Adrenal gland (tissue), 12 donors: ENCODE results near the gene MBNL2. TPM values are rescaled to one million over a fixed set of nuclear protein-coding genes. Genes with fewer than 3 reads are reported as not detected.
"Not testable (repeated sequence)": the region's sequence is repeated elsewhere in the genome, so short reads cannot be mapped to it uniquely, and the experiment has no call there.

ENCODE experiments used
- DNase-seq, 7 donors: peaks; one replicate each; pipeline ENCODE4 v3.0.0-alpha.2; 2019 to 2020
- H3K27ac ChIP-seq, 5 donors: fragments of 200-600 bp; sonication (generic) in 4 of 5; 1 replicate in 3 of 5; 2 replicates in 2 of 5; pipeline versions ENCODE4 v1.5.1 to v1.8.0; 2016 to 2020; ENCODE audit warnings: mild to moderate bottlenecking in 1 of 5
- H3K27me3 ChIP-seq: fragments of 200-600 bp; 2 replicates; pipeline ENCODE4 v1.8.0; 2021
- H3K36me3 ChIP-seq, 2 donors: fragments of 200-600 bp; replicated peaks in 1 of 2; 1 replicate in 1 of 2; 2 replicates in 1 of 2; pipeline versions ENCODE4 v1.5.1 to v1.8.0; 2018 to 2022
- H3K4me1 ChIP-seq, 2 donors: fragments of 200-600 bp; replicated peaks in 1 of 2; 1 replicate in 1 of 2; 2 replicates in 1 of 2; pipeline versions ENCODE4 v1.5.1 to v1.8.0; 2018 to 2021
- H3K4me3 ChIP-seq, 4 donors: fragments of 200-600 bp; sonication (generic) in 3 of 4; one replicate each; pipeline ENCODE4 v1.5.1; 2016 to 2018
- H3K9me3 ChIP-seq, 3 donors: fragments of 200-600 bp; sonication (generic) in 1 of 3; replicated peaks in 1 of 3; 1 replicate in 2 of 3; 2 replicates in 1 of 3; pipeline versions ENCODE4 v1.5.1 to v1.8.0; 2016 to 2021
- CTCF ChIP-seq, 6 experiments: fragments of 450-650 bp in 4 of 6; fragments of 200-600 bp in 2 of 6; sonication (generic) in 1 of 6; IDR thresholded peaks; 1 replicate in 5 of 6; 2 replicates in 1 of 6; pipeline versions ENCODE4 v1.5.1 to v1.8.0; 2016 to 2021; ENCODE audit warnings: antibody characterized with exemption in 6 of 6, mild to moderate bottlenecking in 2 of 6, moderate library complexity in 1 of 6
- POLR2A ChIP-seq, 2 donors: fragments of 450-650 bp; IDR thresholded peaks; one replicate each; pipeline ENCODE4 v1.6.1; 2017; ENCODE audit warnings: antibody characterized with exemption in 2 of 2, mild to moderate bottlenecking in 2 of 2, moderate library complexity in 1 of 2
- WGBS, 4 donors: extraction: QIAGEN DNeasy Blood & Tissue Kit in 2 of 4; methylation state at CpG; one replicate each; pipeline versions ENCODE4 v1.1.5 to v1.1.7; 2013 to 2017; 5-methylcytosine and 5-hydroxymethylcytosine counted together
- intact Hi-C, 2 donors: fragments of 100-400 bp; cut with DNase I; formaldehyde crosslinking; loops; one replicate each; pipeline versions ENCODE4 v1.14.1 to v1.15.0; 2022 to 2023
- polyA plus RNA-seq, 3 donors: library from polyadenylated mRNA; stranded (reverse); fragments of 200-250 nt in 2 of 3; fragments of 350-450 nt in 1 of 3; fragmentation: Illumina TruSeq in 1 of 3; extraction: RNeasy Lipid Tissue Mini Kit (QIAGEN cat#74804) in 1 of 3; gene quantifications; one replicate each; pipeline ENCODE4 v1.2.3, GENCODE V29; 2013 to 2014
- total RNA-seq, 9 donors: library from RNA; depleted of rRNA in 4 of 9; stranded (reverse); fragments of >200 nt in 4 of 9; fragments of 120-200 nt in 1 of 9; fragmentation: NEBNext Ultra II Directional in 1 of 9; extraction: Animal tissue kit (Norgen Biotek cat#: 25700) in 1 of 9; gene quantifications; one replicate each; pipeline versions ENCODE4 v1.1.0 to v1.2.4, GENCODE V29; 2013 to 2023
- donor health status: healthy with polysubstance abuse.
- donor health status: Bipolar disorder and iron deficiency.
- donor health status: DM: yes; HTN: yes; CAD: no.
- donor health status: DM: no; HTN: no; CAD: no.
- donor health status: DM: no; HTN: no; CAD: no.
- donor health status: DM: yes; HTN: yes; CAD: no.

The MBNL2 gene
- total and polyA plus RNA-seq, 12 donors: 29.2 to 250 (median 130) TPM

DNA sequence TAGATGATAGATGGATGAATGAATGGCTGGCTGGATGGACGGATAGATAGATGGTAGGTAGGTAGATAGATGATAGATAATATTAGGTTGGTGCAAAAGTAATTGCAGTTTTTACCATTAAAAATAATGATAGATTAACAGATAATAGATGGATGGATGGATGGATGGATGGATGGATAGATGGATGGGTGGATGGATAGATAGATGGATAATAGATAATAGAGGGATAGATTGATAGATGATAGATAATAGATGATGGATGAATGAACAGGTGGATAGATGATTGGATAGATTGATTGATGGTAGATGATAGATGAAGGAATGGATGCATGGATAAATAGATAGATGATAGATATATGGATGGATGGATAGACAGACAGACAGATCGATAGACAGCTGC is 124.0 kb downstream of the MBNL2 start:
- Histone ChIP-seq H3K4me1 (peaks cover 3 to 27% of the 10 kb centered on the region in 2 donors), H3K9me3 (no peaks in the 10 kb centered on the region), H3K27ac (peak overlapping the region in 1 of 5 donors; percentile 68), H3K36me3 (peaks cover 0 to 58% of the 10 kb centered on the region in 2 donors), H3K4me3 (no peak overlapping the region), H3K27me3 (no peaks in the 10 kb centered on the region)
- no peak for TF ChIP-seq POLR2A (IDR thresholded peaks at IDR 0.05)
- TF ChIP-seq CTCF (IDR thresholded peaks at IDR 0.05): no peak
- 92 to 98% (median 94%) methylated on average over 2 of the region's 2 CpGs for WGBS, 4 donors
- intact Hi-C loops: loop anchor here (5.0 to 10.0 kb wide), 2 partner anchors 81 to 234 kb away; no protein-coding TSS in a partner anchor
- DNase-seq: no peak

DNA sequence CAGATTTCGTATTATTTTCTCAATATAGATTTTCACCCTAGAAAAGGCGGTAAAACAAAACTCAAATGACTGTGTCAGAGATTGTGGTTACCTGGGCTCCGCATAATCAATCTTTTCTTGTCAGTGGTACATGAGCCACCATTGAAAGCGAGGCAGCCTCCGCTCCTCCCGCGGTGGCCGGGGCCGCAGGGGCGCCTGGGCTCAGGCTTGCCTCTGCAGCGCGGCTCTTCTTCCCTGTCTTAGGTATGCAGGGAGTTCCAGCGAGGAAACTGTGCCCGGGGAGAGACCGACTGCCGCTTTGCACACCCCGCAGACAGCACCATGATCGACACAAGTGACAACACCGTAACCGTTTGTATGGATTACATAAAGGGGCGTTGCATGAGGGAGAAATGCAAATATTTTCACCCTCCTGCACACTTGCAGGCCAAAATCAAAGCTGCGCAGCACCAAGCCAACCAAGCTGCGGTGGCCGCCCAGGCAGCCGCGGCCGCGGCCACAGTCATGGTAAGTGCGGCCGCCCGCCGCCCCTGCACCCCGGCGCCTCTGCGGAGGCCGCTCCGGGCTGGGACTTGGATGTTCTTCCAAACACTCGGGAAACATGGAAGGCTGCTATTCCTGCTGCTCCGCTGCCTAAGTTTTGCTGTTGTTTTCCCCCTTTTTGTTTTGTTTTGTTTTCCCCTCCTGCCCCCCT is 124.6 kb downstream of the MBNL2 start:
- Histone ChIP-seq H3K9me3 (no peaks in the 10 kb centered on the region), H3K36me3 (peaks cover 0 to 61% of the 10 kb centered on the region in 2 donors), H3K4me3 (no peak overlapping the region), H3K27me3 (no peaks in the 10 kb centered on the region), H3K27ac (peak overlapping the region in 1 of 5 donors; percentile 35), H3K4me1 (peaks cover 3 to 22% of the 10 kb centered on the region in 2 donors)
- no peak for DNase-seq
- TF ChIP-seq CTCF (IDR thresholded peaks at IDR 0.05): no peak
- TF ChIP-seq POLR2A (IDR thresholded peaks at IDR 0.05): no peak
- 94 to 99% (median 96%) methylated on average over 30 to 39 of the region's 39 CpGs for WGBS, 4 donors
- intact Hi-C loops: loop anchor here (5.0 to 10.0 kb wide), 2 partner anchors 82 to 234 kb away; no protein-coding TSS in a partner anchor

GRCh38 chr13:97347255-97347932 is 125.3 kb downstream of the MBNL2 start:
- no peak overlapping the region for H3K4me3 ChIP-seq
- no peak for DNase-seq
- H3K9me3 ChIP-seq: no peaks in the 10 kb centered on the region
- TF ChIP-seq POLR2A (IDR thresholded peaks at IDR 0.05) (no peak), CTCF (IDR thresholded peaks at IDR 0.05) (no peak)
- H3K4me1 ChIP-seq: peaks cover 7 to 27% of the 10 kb centered on the region in 2 donors
- 79 to 84% (median 82%) methylated on average over 9 of the region's 9 CpGs for WGBS, 4 donors
- no peaks in the 10 kb centered on the region for H3K27me3 ChIP-seq
- intact Hi-C loops: loop anchor here (5.0 to 10.0 kb wide), 2 partner anchors 83 to 235 kb away; no protein-coding TSS in a partner anchor
- peak overlapping the region in 1 of 5 donors; percentile 35 for H3K27ac ChIP-seq
- H3K36me3 ChIP-seq: peaks cover 0 to 61% of the 10 kb centered on the region in 2 donors

GRCh38 chr13:97348569-97349100 is 126.5 kb downstream of the MBNL2 start:
- no peak for DNase-seq
- no peak for TF ChIP-seq CTCF (IDR thresholded peaks at IDR 0.05)
- TF ChIP-seq POLR2A (IDR thresholded peaks at IDR 0.05): no peak
- Histone ChIP-seq H3K27me3 (no peaks in the 10 kb centered on the region), H3K36me3 (peaks cover 0 to 52% of the 10 kb centered on the region in 2 donors), H3K4me1 (peaks cover 9 to 28% of the 10 kb centered on the region in 2 donors), H3K9me3 (no peaks in the 10 kb centered on the region), H3K27ac (peak overlapping the region in 1 of 5 donors; percentile 35), H3K4me3 (no peak overlapping the region)
- intact Hi-C loops: loop anchor here (5.0 to 10.0 kb wide), 2 partner anchors 84 to 236 kb away; no protein-coding TSS in a partner anchor
- WGBS, 4 donors: 94 to 97% (median 95%) methylated on average over 5 of the region's 5 CpGs

DNA sequence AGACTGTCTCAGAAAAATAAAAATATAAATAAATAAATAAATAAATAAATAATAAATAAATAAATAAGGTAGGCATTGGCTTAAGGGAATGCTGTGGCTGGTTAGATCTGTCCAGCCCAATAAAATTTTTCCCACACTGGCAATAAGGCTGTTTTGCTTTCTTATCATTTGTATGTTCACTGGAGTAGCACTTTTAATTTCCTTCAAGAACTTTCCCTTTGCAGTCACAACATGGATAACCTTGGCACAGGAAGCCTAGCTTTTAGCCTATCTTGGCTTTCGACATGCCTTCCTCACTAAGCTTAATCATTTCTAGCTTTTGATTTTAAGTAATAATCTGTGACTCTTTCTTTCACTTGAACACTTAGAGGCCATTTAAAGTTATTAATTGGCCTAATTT is 129.9 kb downstream of the MBNL2 start:
- intact Hi-C loops: loop anchor here in 1 of 2 donors (10.0 kb wide), 1 partner anchor 127 kb away; the partner anchor contains the start of gene MBNL2
- peak overlapping the region in 3 of 5 donors; percentile 9 to 47 (median 46) for H3K27ac ChIP-seq
- peak in 2 of 7 donors; percentile 41 to 43 for DNase-seq
- peaks cover 0 to 48% of the 10 kb centered on the region in 2 donors for H3K36me3 ChIP-seq
- peaks cover 5 to 25% of the 10 kb centered on the region in 2 donors for H3K4me1 ChIP-seq
- not testable (repeated sequence) for H3K4me3 ChIP-seq, H3K27me3 ChIP-seq, H3K9me3 ChIP-seq
- 17 to 25% (median 22%) methylated on average over 1 of the region's 1 CpG for WGBS, 4 donors
